NCI-H1930 (cell line): ENCODE results near the gene LEKR1.
"Not testable (repeated sequence)": the region's sequence is repeated elsewhere in the genome, so short reads cannot be mapped to it uniquely, and the experiment has no call there.

Experiments used
- DNase-seq, 2 experiments: peaks; one replicate each; lab custom pipeline; 2025; lab: John Stamatoyannopoulos, UW

LEKR1 gene

DNA sequence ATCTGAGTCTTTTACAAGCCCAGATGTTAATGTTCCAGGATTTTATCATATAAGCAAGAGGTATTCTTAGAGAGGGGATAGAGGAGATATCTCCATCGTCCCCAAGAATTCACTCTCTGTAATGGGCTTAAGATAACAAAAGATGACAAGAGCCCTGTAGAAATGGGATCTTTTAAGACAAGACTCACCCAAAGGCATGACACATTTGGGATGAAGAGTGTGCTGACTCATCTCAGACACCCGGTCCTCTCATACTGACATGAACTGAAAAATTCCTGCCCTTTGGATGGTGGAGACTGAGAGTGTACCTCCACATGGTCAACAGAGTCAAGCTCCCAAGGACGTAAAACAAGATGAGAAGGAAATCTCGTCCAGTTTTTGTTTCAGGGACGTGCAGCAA is 11.0 kb downstream of the LEKR1 start:
- no peak for DNase-seq

DNA sequence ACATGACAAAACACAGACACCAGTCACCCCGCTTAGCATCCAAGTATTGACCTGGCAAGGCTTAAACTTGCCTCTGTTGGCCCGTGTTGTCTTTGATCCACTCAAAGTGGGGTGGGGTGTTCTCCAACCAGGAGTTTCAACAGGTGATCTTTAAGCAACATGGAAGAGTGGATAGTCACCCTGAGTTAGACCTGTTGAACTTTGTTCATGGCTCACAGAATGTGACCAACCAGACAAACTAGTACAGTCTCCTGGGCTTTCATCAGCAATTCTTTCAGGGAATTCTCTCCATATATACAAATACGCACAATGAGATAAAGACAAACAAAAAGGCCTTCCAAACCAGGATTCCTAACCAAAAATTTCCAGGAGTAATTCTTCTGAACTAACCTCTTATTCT is 11.9 kb downstream of the LEKR1 start:
- no peak for DNase-seq

DNA sequence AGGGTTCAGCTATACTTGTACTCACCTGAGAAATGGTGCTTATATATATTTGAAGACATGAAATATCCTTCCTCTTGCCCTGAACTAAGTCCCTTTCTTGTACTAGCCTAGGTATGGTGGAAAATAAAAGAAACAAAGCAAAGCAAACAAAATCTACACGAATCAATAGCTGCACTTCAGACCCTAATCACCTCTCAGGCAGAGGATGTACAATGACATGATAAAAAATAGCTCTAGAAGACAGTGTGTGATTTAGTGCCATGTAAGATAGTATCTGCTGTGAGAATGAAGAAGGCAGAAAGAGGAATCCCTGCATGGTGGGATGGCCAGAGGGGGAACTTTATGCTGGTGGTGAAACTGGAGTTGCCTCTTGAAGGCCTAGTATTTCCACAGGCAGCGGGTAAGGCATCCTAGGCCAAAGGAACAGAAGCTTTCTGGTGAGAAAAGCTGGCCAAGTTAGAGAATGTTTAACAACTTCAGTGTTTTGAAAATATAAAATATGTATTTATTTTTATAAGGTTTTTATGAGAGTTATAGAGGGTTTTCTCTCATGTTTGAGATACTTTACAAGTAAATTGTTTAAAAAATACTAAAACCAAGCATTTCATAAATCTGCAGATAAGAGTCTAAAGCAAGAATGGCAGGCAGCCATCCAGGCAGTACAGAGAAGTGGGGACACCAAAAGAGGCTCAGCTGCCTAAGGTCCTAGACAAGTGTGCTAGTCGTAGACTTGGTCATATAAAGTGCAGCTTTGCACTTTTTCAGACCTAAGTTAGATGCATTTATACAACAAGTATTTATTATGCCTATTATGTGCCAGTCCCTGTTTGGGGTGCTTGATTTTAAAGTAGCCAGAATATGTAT is 14.9 kb downstream of the LEKR1 start:
- no peak for DNase-seq

DNA sequence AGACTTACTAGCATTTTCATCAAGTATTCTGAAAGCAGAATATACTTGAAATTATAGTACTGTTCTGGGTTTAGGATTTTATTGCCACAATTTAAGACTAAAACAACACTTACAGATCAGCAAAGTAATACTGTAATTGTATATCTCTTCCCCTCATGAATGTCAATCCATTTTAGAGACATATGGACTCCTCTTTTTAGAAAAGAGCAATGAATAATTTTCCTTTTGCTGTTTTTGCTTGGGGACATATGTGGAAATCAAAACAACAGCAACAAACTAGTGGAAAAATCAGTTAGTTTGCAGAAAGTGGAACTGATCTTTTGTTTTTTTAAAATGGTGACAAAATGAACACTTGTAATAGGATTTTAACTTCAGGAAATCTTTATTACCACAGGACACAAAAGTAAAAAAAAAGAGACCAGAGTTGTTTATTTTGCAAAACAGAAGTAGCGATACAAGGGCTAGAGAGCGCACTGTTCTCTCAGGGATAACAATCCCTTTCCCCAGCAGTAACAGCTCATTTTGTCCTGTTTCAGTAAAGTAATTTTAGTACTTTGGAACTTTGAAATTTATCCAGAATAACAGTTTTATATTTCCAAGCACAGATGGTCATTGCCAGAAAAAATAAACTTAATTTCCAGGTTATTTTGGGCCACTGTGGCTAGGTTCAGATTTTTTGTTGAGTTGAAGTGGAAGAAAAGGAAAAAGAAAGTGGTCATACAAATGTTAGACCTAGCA is 17.1 kb downstream of the LEKR1 start:
- DNase-seq: no peak

DNA sequence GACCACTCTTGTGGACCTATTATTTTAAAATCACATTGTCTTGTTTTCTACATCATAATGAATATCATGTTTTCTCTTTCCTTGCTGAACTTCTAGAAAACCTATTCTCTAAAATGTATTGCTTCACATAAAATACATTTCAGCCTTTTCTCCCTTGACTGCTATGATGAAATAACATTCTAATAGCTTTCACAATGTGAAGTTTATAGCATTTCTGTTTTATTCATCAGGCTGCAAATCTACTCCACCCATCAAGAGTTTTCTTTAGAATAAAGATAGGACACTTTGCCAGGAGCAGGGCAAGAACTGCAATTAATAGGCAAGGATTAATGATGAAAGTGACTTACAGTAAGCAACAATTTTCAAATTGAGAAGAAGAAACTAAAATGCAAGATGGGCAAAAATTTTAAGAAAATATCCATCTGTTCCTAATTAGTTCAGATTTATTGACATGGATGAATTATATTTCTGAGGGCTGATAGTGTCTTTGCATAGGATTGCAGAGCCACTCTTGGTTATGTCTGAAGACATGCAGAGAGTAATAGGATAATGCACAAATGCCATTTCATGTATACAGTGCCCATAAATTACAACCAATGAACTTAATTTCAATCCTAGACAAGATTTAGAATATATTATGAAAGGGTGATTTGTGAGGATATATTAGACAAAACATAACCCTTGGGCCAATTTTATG is 21.7 kb downstream of the LEKR1 start:
- DNase-seq: no peak

DNA sequence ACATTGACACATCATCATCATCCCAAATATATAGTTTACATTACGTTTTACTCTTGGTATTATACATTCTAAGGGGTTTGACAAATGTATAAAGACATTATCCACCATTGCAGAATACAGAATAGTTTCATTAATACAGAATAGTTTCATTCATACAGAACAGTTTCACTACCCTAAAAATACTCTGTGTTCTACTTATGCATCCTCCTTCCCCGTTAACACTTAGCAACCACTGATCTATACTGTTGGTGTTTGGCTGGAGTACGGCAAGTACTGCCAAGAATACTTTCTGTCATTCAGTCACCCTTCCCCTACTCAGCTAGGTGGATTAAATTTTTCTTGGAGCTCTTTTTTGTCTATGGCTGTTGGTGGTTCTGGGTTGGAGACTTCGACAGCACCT is 33.4 kb downstream of the LEKR1 start:
- no peak for DNase-seq

DNA sequence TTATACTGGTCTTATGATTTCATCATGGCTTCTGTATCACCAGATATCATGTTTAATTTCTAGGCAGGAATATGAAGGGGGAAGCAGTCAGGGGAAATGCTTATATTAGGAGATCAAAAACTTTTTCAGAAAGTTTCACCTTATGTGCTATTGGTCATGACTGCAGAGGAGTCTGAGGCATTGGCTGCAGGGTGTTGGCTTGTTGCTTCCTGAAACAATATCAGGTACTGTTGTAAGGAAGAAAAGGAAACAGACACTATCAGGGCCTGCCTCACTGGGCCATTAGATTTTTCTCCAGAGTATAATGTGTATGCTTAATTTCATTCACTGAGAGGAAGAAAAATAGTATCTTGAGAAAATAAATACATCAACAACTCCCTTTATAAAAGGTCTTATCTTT is 34.7 kb downstream of the LEKR1 start:
- DNase-seq: no peak

DNA sequence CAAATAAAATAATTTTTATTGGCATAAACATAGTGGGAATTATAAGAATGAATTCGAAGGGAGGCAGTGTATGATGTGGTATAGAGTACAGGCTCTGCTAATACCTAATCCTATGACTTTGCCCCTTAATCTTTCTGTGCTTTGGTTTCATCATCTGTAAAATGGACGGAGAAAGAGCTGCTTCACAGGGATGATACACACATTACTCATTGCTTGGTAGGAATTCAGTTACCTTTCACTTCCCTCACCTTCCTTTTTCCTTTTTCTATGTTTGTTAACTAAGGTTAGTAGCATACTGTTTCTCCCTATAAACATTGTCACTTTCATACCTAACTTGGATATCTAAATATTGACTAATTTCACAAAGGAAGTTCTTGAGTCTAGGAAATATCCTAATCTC is 36.2 kb downstream of the LEKR1 start:
- no peak for DNase-seq

DNA sequence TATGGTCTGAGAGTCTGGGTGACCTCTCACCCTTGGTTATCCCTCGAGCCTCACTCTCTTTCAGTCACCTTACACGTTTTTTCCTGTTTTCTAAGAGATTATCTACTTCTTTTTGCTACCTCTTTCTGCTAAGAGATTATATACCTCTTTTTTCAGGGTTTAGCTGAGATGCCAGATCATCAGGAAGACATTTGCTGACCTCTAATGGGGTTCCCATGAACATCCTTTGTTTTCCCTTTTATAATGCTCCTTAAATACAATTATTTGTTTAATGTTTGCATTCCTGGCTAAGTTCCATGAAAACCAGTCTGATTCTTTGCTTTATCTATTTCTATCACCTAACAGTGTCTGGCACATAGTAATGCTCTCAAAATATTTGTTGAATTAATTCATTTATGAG is 39.6 kb downstream of the LEKR1 start:
- no peak for DNase-seq

DNA sequence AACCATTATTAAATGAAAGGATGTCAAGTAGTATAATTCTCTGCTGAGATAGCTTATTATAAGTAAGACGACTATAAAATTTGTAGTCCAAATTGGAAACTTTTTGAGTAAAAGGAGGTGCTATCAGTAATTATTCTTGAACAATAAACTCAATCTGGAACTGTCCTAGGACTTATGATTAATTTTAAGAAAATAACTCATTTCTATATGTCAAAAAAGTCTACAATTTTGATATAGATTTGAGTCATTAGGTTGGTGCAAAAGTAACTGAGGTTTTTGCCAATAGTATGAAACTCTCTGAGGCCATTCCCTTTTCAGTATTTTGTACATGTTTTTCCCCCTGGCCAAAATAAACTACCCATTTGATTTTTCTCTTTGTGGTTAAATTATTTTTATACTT is 41.0 kb downstream of the LEKR1 start:
- DNase-seq: no peak

DNA sequence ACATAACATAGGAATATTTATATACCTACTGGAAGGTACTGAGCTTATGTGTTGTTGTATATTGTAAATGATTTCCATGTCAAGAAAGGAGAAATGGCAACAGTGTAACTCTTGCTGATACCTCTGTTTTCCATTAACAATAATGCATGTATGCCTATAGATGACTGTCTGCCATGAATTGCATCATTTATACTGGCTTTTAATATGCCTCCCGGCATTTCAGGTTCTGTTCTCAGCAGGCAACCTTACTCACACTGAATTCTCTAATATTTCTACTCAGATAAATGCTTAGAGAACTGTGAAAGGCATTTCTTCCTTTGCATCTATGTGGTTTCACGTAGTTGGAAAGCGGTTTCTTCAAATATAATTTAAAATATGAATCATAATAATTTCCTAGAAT is 41.8 kb downstream of the LEKR1 start:
- no peak for DNase-seq

DNA sequence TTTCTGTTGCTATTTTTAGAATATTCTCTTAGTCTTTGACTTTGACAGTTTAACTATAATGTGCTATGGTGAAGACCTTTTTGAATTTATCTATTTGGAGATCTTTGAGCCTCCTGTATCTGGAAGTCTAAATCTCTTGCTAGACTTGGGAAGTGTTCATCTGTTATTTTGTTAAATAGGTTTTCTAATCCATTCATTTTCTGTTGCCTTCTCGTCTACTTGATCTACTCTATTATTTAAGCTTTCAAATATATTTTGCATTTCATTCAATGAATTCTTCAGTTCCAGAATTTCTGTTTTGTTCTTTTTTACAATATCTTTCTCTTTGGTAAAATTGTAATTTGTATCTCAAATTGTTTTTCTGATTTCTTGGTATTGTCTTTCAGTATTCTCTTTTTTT is 47.8 kb downstream of the LEKR1 start:
- no peak for DNase-seq

DNA sequence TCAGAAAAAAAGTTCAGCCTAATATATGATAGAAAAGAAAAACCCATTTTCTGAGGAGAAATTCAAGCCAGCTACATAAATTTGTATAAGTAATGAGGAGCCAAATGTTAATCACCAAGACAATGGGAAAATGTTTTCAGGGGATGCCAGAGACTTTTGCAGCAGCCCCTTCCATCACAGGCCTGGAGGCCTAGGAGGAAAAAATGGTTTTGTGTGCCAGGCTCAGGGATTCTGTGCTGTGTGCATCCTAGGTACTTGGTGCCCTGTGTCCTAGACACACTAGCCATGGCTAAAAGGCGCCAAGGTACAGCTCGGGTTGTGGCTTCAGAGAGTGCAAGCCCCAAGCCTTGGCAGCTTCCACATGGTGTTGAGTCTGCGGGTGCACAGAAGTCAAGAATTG is 53.3 kb downstream of the LEKR1 start:
- not testable (repeated sequence) for DNase-seq

DNA sequence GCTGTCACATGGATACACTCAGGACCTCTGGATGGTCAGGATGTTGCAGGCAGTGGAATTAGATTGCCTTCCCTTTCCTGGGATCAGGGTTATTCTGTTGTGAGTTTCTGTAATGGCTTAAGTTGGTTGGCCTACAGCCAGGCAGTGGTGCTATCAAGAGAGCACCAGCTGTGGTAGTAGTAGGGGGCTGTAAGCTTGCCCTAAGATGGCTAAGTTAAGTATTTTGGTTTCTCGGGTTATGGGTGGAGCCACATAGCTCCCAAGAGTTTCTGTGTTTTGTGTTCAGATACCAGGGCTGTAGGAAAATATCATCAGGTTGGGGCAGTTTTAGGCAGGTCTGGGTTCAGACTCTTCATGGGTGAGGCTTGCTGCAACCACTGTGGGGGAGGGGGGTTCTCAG is 59.6 kb downstream of the LEKR1 start:
- no peak for DNase-seq

DNA sequence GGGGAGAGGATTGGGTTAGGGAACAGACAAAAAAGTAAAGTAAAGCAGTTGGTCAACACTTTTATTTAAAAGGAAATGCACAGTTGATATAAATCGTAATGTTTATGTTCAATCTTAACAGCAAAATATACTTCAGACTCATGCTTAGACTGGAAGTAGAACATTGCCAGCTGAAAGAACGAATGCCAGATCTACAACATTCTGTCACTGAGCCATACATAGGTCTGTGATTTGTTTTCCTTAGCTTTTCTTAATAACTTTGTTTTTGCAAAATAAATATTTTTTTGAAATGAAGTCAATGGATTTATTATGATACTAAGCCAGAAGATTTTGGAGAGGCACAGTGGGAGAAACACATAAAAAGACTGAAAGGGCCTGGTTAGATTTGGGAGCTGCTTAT is 62.0 kb downstream of the LEKR1 start:
- no peak for DNase-seq

DNA sequence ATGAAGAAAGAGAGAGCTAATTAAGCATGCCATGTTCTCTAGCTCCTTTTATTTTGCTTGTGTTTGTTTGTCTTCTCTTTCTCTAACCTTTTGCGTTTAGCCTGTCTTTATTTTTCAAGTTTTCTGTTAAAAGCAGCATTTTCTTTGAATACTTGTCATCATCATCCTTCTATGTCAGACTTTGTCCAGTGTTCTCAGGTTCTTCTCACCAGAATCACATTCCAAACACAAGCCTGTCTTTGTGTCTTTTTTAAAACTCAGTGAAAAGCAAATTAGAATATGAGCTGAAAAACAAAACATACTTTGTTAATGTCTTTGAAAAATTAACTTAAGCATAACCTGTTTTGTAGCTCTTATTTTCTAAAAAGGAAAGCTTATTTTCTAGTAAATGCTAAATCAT is 62.4 kb downstream of the LEKR1 start:
- DNase-seq: no peak

DNA sequence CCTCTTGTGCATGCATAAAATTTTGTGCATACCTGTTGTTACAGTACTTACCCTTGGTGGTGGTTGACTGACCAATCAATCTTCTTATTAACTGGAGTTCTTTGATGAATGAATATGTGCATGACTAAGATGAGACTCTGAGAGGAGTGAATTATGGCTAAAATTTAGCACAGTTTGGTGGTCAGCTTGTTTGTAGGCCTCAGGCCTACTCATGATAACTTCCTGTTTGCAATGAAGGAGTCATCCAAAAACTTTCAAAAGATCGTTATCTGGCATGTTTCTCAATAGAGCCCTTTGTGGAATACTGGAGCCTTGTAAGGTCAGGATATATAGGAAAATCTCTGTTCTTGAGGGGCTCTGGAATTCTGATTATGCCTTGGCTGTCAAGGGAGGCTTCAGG is 66.5 kb downstream of the LEKR1 start:
- no peak for DNase-seq

DNA sequence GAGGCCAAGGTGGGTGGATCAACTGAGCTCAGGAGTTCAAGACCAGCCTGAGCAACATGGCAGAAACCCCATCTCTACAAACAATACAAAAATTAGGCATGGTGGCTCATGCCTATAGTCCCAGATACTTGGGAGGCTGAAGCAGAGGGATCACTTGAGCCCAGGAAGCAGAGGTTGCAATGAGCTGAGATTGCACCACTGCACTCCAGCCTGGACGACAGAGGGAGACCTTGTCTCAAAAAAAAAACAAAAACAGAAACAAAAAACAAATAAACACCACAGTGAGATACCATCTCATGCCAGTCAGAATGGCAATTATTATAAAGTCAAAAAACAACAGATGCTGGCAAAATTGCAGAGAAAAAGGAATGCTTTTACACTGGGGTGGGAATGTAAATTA is 69.2 kb downstream of the LEKR1 start:
- not testable (repeated sequence) for DNase-seq

DNA sequence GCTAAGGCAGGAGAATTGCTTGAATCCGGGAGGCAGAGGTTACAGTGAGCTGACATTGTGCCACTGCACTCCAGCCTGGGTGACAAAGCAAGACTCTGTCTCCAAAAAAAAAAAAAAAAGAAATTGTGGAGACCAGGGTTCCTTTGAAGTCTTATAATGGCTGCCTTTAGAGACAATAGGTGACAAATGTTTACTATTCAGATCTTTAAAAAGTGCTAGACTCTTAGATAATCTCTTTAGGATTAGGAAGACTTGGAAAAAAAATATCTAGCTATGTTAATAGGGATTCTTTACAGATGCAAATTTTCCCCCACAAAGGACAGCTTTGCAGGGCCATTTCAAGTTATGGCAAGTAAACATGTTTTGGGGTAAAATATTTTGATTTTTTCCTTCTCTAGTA is 71.7 kb downstream of the LEKR1 start:
- DNase-seq: not testable (repeated sequence)

DNA sequence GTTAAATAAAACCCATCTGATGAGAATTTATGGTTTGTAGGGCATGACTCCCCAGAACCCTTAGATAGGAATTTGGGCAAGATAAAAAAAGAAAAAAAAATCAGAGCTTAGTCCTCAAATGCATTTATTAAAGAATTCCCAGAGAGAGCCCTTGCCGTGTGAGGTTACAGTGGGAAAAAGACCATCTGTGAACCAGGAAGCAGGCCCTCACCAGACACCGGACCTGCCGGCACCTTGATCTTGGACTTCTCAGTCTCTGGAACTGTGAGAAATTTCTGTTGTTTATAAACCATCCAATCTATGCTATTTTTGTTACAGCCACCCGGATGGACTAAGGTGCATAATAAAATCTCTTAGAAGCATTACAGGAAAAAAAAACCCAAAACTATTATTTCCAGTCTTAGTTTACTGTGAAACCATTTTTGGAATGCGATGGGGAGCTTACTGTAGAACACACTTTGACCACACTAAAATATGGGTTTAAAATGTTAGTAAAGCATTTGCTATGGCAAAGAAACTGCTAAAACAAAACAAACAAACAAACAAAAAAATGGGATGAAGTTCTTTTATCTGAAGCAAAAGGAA is 72.2 kb downstream of the LEKR1 start:
- no peak for DNase-seq

DNA sequence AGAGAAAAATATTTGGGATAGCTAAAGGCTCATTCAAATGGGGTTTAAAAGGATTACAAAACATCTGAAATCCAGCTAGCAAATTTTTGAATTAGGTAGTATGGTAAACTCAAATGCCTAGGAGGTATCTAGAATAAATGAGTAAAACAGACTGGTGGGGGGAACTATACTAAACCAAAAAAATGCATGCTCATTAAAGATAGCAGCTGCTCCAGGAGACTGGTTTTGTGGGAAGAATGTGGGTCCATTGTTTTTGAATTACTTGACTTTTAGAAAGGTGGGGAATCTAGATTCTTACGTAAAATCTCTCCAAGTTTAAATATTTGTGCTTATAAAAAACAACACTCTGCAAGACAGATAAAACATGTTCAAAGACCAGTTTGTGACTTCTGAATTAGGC is 73.8 kb downstream of the LEKR1 start:
- no peak for DNase-seq

DNA sequence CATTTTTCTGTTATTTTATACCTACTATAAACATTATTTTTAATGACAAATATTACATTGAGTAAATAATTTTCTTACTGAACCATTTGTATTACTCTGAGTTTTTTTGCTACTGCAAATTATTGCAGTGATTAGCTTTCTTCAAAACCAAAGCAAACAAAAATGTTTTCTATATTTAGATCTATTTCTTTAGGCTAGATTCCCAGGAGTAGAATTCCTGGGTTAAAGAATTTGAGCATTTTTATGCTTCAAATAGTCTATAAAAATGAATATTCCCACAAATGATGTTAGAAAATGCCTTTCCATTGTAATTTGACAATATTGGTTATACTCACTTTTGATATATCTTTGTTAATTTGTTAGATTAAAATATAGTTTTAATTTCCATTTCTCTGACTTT is 76.8 kb downstream of the LEKR1 start:
- no peak for DNase-seq

DNA sequence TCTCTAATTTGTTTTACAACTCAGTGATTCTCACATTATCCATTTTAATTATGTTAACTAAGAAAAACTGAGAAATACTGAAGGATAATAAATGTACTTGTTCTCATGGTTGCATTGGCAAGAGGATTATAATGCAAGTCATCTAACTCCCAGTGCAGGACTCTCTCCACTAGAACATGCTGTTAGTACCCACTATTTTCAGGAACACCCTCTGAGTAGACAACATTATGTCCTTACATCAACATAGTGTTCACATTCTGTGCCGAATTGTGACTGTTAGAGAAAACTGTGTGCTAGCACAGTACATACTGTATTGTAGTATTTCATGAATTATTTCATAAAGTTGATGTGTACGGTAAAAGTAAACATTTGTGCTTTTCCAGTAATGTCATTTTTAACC is 80.1 kb downstream of the LEKR1 start:
- no peak for DNase-seq
